H9 (cell line): ENCODE results near the gene PDE4B. TPM values are rescaled to one million over a fixed set of nuclear protein-coding genes. Genes with fewer than 3 reads are reported as not detected.
"Not testable (repeated sequence)": the region's sequence is repeated elsewhere in the genome, so short reads cannot be mapped to it uniquely, and the experiment has no call there.

Source experiments
- DNase-seq: peaks from one replicate; pipeline ENCODE4 v3.0.0-alpha.2; 2017
- H2AFZ ChIP-seq: one replicate; pipeline ENCODE4 v1.6.1; 2013; ENCODE audit warnings: mild to moderate bottlenecking, low read length, control low read depth, moderate library complexity
- H2AK5ac ChIP-seq: 2 replicates; pipeline ENCODE4 v1.6.1; 2013; ENCODE audit warnings: low read length, control low read depth, mixed read lengths; ENCODE audit not compliant: insufficient read length
- H2BK120ac ChIP-seq: one replicate; pipeline ENCODE4 v1.6.1; 2013; ENCODE audit warnings: low read depth, mild to moderate bottlenecking, low read length, control low read depth, inconsistent platforms; ENCODE audit not compliant: poor library complexity, severe bottlenecking
- H2BK12ac ChIP-seq: 2 replicates; pipeline ENCODE4 v1.6.1; 2013; ENCODE audit warnings: low read length, control low read depth, mixed read lengths, low read depth; ENCODE audit not compliant: insufficient read length
- H2BK15ac ChIP-seq: 2 replicates; pipeline ENCODE4 v1.6.1; 2013; ENCODE audit warnings: low read depth, low read length, control low read depth
- H2BK20ac ChIP-seq: one replicate; pipeline ENCODE4 v1.6.1; 2013; ENCODE audit warnings: low read depth, mild to moderate bottlenecking, low read length, control low read depth, inconsistent platforms; ENCODE audit not compliant: poor library complexity, severe bottlenecking
- H2BK5ac ChIP-seq: 2 replicates; pipeline ENCODE4 v1.6.1; 2013; ENCODE audit warnings: low read length, control low read depth, mixed read lengths; ENCODE audit not compliant: insufficient read length
- H3K14ac ChIP-seq: 2 replicates; pipeline ENCODE4 v1.6.1; 2013; ENCODE audit warnings: low read length, control low read depth; ENCODE audit not compliant: insufficient read depth
- H3K18ac ChIP-seq: 2 replicates; pipeline ENCODE4 v1.6.1; 2013; ENCODE audit warnings: low read depth, mild to moderate bottlenecking, mixed read lengths, low read length, control low read depth; ENCODE audit not compliant: insufficient read length
- H3K23ac ChIP-seq: 2 replicates; pipeline ENCODE4 v1.6.1; 2013; ENCODE audit warnings: low read length, control low read depth, mixed read lengths, low read depth; ENCODE audit not compliant: insufficient read length
- H3K23me2 ChIP-seq: 2 replicates; pipeline ENCODE4 v1.6.1; 2013; ENCODE audit warnings: low read depth, mild to moderate bottlenecking, mixed read lengths, low read length, control low read depth; ENCODE audit not compliant: insufficient read length, poor library complexity, severe bottlenecking
- H3K27ac ChIP-seq: 2 replicates; pipeline ENCODE4 v1.5.1; 2013; ENCODE audit warnings: low read length, control low read depth, mixed read lengths, low read depth; ENCODE audit not compliant: insufficient read length
- H3K27me3 ChIP-seq: 2 replicates; pipeline ENCODE4 v1.6.1; 2013; ENCODE audit warnings: low read length, control low read depth, inconsistent platforms; ENCODE audit not compliant: insufficient read depth
- H3K4ac ChIP-seq: 2 replicates; pipeline ENCODE4 v1.6.1; 2013; ENCODE audit warnings: low read depth, mild to moderate bottlenecking, control low read depth, inconsistent platforms, low read length, moderate library complexity
- H3K4me1 ChIP-seq: 2 replicates; pipeline ENCODE4 v1.6.1; 2013; ENCODE audit warnings: low read length, control low read depth, inconsistent platforms; ENCODE audit not compliant: insufficient read depth
- H3K4me2 ChIP-seq: 2 replicates; pipeline ENCODE4 v1.6.1; 2013; ENCODE audit warnings: low read length, control low read depth, mixed read lengths; ENCODE audit not compliant: insufficient read length, insufficient read depth
- H3K56ac ChIP-seq: 2 replicates; pipeline ENCODE4 v1.6.1; 2013; ENCODE audit warnings: low read depth, mild to moderate bottlenecking, mixed read lengths, low read length, control low read depth; ENCODE audit not compliant: insufficient read length
- H3K79me1 ChIP-seq: 2 replicates; pipeline ENCODE4 v1.6.1; 2013; ENCODE audit warnings: low read depth, mild to moderate bottlenecking, moderate library complexity, low read length, control low read depth, inconsistent platforms; ENCODE audit not compliant: insufficient read depth, poor library complexity, severe bottlenecking
- H3K79me2 ChIP-seq: 2 replicates; pipeline ENCODE4 v1.6.1; 2013; ENCODE audit warnings: low read length, control low read depth, inconsistent platforms; ENCODE audit not compliant: insufficient read depth
- H3K9ac ChIP-seq: 2 replicates; pipeline ENCODE4 v1.6.1; 2013; ENCODE audit warnings: low read length, control low read depth, mixed read lengths; ENCODE audit not compliant: insufficient read length; ENCODE audit errors: extremely low read depth
- H3K9me3 ChIP-seq: one replicate; pipeline ENCODE4 v1.6.1; 2013; ENCODE audit warnings: low read depth, low read length, inconsistent platforms; ENCODE audit not compliant: control insufficient read depth
- H3T11ph ChIP-seq: one replicate; pipeline ENCODE4 v1.6.1; 2013; ENCODE audit warnings: mild to moderate bottlenecking, low read length, control low read depth, inconsistent platforms
- H4K20me1 ChIP-seq: one replicate; pipeline ENCODE4 v1.6.1; 2013; ENCODE audit not compliant: control insufficient read depth, insufficient read length, insufficient read depth
- H4K5ac ChIP-seq: 2 replicates; pipeline ENCODE4 v1.6.1; 2013; ENCODE audit warnings: low read depth, mild to moderate bottlenecking, mixed read lengths, low read length, control low read depth; ENCODE audit not compliant: insufficient read length
- H4K8ac ChIP-seq: replicated peaks from 2 replicates; pipeline ENCODE4 v1.6.1; 2013; ENCODE audit warnings: low read length, control low read depth, mixed read lengths, low read depth; ENCODE audit not compliant: insufficient read length
- H4K91ac ChIP-seq: 2 replicates; pipeline ENCODE4 v1.6.1; 2013; ENCODE audit warnings: low read depth, mild to moderate bottlenecking, moderate library complexity, mixed read lengths, low read length, control low read depth; ENCODE audit not compliant: insufficient read length
- H3K27ac Mint-ChIP-seq, 3 experiments: 2 replicates in 2 of 3; 3 replicates in 1 of 3; pipeline ENCODE4 v1.8.0; 2020 to 2021; ENCODE audit warnings: mixed read lengths in 3 of 3, mild to moderate bottlenecking in 1 of 3, moderate library complexity in 1 of 3
- H3K27me3 Mint-ChIP-seq: 2 replicates; pipeline ENCODE4 v1.8.0; 2021; ENCODE audit warnings: low read depth, mild to moderate bottlenecking, moderate library complexity, mixed read lengths
- H3K36me3 Mint-ChIP-seq, 3 experiments: 2 replicates in 2 of 3; 3 replicates in 1 of 3; pipeline ENCODE4 v1.8.0; 2020 to 2021; ENCODE audit warnings: low read depth in 3 of 3, mixed read lengths in 3 of 3; ENCODE audit not compliant: insufficient read depth in 1 of 3
- H3K4me1 Mint-ChIP-seq, 2 experiments: 2 replicates each; pipeline ENCODE4 v1.8.0; 2020; ENCODE audit warnings: mixed read lengths in 2 of 2
- H3K4me3 Mint-ChIP-seq, 2 experiments: 2 replicates in 1 of 2; 3 replicates in 1 of 2; pipeline ENCODE4 v1.8.0; 2020 to 2021; ENCODE audit warnings: mild to moderate bottlenecking in 2 of 2, mixed read lengths in 2 of 2, moderate library complexity in 1 of 2
- H3K9me3 Mint-ChIP-seq, 2 experiments: 2 replicates in 1 of 2; 3 replicates in 1 of 2; pipeline ENCODE4 v1.8.0; 2020; ENCODE audit warnings: mild to moderate bottlenecking in 2 of 2, mixed read lengths in 2 of 2, moderate library complexity in 1 of 2
- WGBS: extraction: QIAGEN DNeasy Blood & Tissue Kit; methylation state at CpG from one replicate; pipeline ENCODE4 v1.1.7; 2013; ENCODE audit warnings: missing lambda C conversion rate, low lambda C conversion rate, mixed read lengths; ENCODE audit not compliant: insufficient read length; ENCODE audit errors: extremely low coverage; 5-methylcytosine and 5-hydroxymethylcytosine counted together
- total RNA-seq: library from RNA; stranded (reverse); gene quantifications from 2 replicates; pipeline ENCODE4 v1.2.1, GENCODE V29; 2021
- TF ChIP-seq, protein P1 (sequence below): fragments of 200-600 bp; sonication (generic); conservative IDR thresholded peaks from 3 replicates; pipeline ENCODE4 v1.8.0; 2021; ENCODE audit warnings: antibody characterized with exemption, mild to moderate bottlenecking

The PDE4B gene
- total RNA-seq, 1 experiment from 2014 or later, result 19.8 TPM

- Mint-ChIP-seq H3K9me3 (peaks cover 5 to 8% of the 10 kb centered on the region in 2 experiments; a peak in 2 of 5 replicates), H3K27me3 (no peaks in the 10 kb centered on the region; the same call in 1 of the 2 replicates), H3K4me3 (no peak overlapping the region), H3K27ac (no peak overlapping the region), H3K36me3 (peaks cover 0 to 3% (median 0%) of the 10 kb centered on the region in 3 experiments; a peak in 1 of 7 replicates), H3K4me1 (no peaks in the 10 kb centered on the region)
- Histone ChIP-seq H2BK5ac (no peak overlapping the region), H4K20me1 (no peaks in the 10 kb centered on the region), H3K9ac (no peak overlapping the region), H3K4ac (no peak overlapping the region), H3K79me1 (no peaks in the 10 kb centered on the region), H2AFZ (no peak overlapping the region), H3K9me3 (no peaks in the 10 kb centered on the region), H3K79me2 (no peaks in the 10 kb centered on the region), H2BK20ac (no peak overlapping the region), H2AK5ac (no peak overlapping the region), H3K4me2 (no peak overlapping the region), H4K5ac (no peak overlapping the region), H3K18ac (no peak overlapping the region), H2BK12ac (no peak overlapping the region), H4K91ac (no peak overlapping the region), H2BK120ac (no peak overlapping the region), H3K14ac (no peak overlapping the region), H3K27ac (no peak overlapping the region), H3K56ac (no peak overlapping the region), H3K27me3 (no peaks in the 10 kb centered on the region), H3K23ac (no peak overlapping the region), H3T11ph (no peak overlapping the region), H4K8ac (no peak overlapping the region), H3K23me2 (no peaks in the 10 kb centered on the region), H3K4me1 (no peaks in the 10 kb centered on the region), H2BK15ac (no peak overlapping the region)
- DNase-seq, result no peak
- TF ChIP-seq, protein P1, sequence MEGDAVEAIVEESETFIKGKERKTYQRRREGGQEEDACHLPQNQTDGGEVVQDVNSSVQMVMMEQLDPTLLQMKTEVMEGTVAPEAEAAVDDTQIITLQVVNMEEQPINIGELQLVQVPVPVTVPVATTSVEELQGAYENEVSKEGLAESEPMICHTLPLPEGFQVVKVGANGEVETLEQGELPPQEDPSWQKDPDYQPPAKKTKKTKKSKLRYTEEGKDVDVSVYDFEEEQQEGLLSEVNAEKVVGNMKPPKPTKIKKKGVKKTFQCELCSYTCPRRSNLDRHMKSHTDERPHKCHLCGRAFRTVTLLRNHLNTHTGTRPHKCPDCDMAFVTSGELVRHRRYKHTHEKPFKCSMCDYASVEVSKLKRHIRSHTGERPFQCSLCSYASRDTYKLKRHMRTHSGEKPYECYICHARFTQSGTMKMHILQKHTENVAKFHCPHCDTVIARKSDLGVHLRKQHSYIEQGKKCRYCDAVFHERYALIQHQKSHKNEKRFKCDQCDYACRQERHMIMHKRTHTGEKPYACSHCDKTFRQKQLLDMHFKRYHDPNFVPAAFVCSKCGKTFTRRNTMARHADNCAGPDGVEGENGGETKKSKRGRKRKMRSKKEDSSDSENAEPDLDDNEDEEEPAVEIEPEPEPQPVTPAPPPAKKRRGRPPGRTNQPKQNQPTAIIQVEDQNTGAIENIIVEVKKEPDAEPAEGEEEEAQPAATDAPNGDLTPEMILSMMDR, result no peak
- no CpG with 5 or more reads among the region's 2 CpGs for WGBS
These were observed 79.6 kb downstream of the PDE4B start for GRCh38 chr1:65872301-65872700.

GRCh38 chr1:65878342-65878741, 85.6 kb downstream of the PDE4B start:
- H3K9ac ChIP-seq, H3T11ph ChIP-seq, H4K91ac ChIP-seq, H3K4me3 Mint-ChIP-seq, H3K36me3 Mint-ChIP-seq, H3K23ac ChIP-seq, H3K9me3 ChIP-seq, H2BK20ac ChIP-seq, H2BK12ac ChIP-seq, H3K4me1 Mint-ChIP-seq, H4K20me1 ChIP-seq, H3K23me2 ChIP-seq, H2AFZ ChIP-seq, H3K27ac Mint-ChIP-seq, H4K5ac ChIP-seq, H3K27ac ChIP-seq, DNase-seq, H2BK15ac ChIP-seq, H3K27me3 ChIP-seq, H2AK5ac ChIP-seq, H3K79me2 ChIP-seq, H3K4me1 ChIP-seq, H3K18ac ChIP-seq, H2BK5ac ChIP-seq, H3K27me3 Mint-ChIP-seq, H2BK120ac ChIP-seq, H4K8ac ChIP-seq, H3K79me1 ChIP-seq, H3K4me2 ChIP-seq, H3K4ac ChIP-seq, H3K14ac ChIP-seq, H3K56ac ChIP-seq: not testable (repeated sequence)
- WGBS, result no CpG with 5 or more reads among the region's 3 CpGs
- peaks cover 5 to 18% of the 10 kb centered on the region in 2 experiments; a peak in 3 of 5 replicates for H3K9me3 Mint-ChIP-seq
